H1 (cell line): ENCODE measurements around the gene PANX2. TPM values are rescaled to one million over a fixed set of nuclear protein-coding genes. Genes with fewer than 3 reads are reported as not detected.

ENCODE experiments used
- CTCF ChIP-seq, 3 experiments: IDR thresholded peaks; 1 replicate in 2 of 3; 2 replicates in 1 of 3; pipeline versions ENCODE4 v1.5.1 to v1.6.1; 2011; ENCODE audit warnings: low read length in 3 of 3, mild to moderate bottlenecking in 3 of 3, inconsistent platforms in 2 of 3, low read depth in 1 of 3, moderate library complexity in 1 of 3; ENCODE audit not compliant: insufficient read depth in 1 of 3; ENCODE audit errors: control extremely low read depth in 1 of 3
- E2F6 ChIP-seq: IDR thresholded peaks from 2 replicates; pipeline ENCODE4 v1.6.1; 2012; ENCODE audit warnings: inconsistent platforms
- GABPA ChIP-seq: IDR thresholded peaks from 2 replicates; pipeline ENCODE4 v1.6.1; 2011; ENCODE audit warnings: mild to moderate bottlenecking, low read length, moderate library complexity, borderline replicate concordance; ENCODE audit not compliant: insufficient read depth
- KDM4A ChIP-seq: IDR thresholded peaks from one replicate; pipeline ENCODE4 v1.7.1; 2012; ENCODE audit warnings: low read depth, mild to moderate bottlenecking, moderate library complexity, low read length, inconsistent platforms; ENCODE audit not compliant: severe bottlenecking
- polyA plus RNA-seq, 7 experiments: library from polyadenylated mRNA; depleted of rRNA in 3 of 7; stranded (reverse) in 5 of 7; unstranded in 2 of 7; fragments of >200 nt in 5 of 7; fragments of 200-250 nt in 2 of 7; gene quantifications; 1 replicate in 5 of 7; 2 replicates in 1 of 7; 4 replicates in 1 of 7; pipeline versions ENCODE4 v1.2.1 to v1.2.3, GENCODE V29; 2011 to 2013; ENCODE audit warnings: missing spikeins in 2 of 7, mixed read lengths in 2 of 7
- total RNA-seq: library from RNA; stranded (reverse); fragmentation: NEBNext Ultra II Directional; extraction: Animal tissue kit (Norgen Biotek cat#: 25700); gene quantifications from 2 replicates; pipeline ENCODE4 v1.2.1, GENCODE V29; 2021

PANX2 gene
- total and polyA plus RNA-seq, 2 of the 8 experiments (the other 6 are each of a cell fraction or from before 2014, with no cell fraction given), result 3.5 to 5.0 TPM

- peak; percentile 78 for TF ChIP-seq KDM4A
- peak; percentile 76 for TF ChIP-seq GABPA
- TF ChIP-seq E2F6, result no peak
- TF ChIP-seq CTCF (IDR thresholded peaks at IDR 0.05; ENCODE audit: control extremely low read depth in 1 of 3, insufficient read depth in 1 of 3, low read depth in 1 of 3, low read length in 3 of 3), result no peak
Measured at GRCh38 chr22:50200461-50201190, 30.1 kb downstream of the PANX2 start, which contains the start of gene SELENOO (continued).
